GM18507 (cell line): ENCODE data around the gene ALDH1L2.
"Not testable (repeated sequence)": the region's sequence is repeated elsewhere in the genome, so short reads cannot be mapped to it uniquely, and the experiment has no call there.

Experiments
- DNase-seq: peaks from one replicate; pipeline ENCODE4 v3.0.0; 2011; ENCODE audit warnings: low read depth; ENCODE audit not compliant: insufficient read length; ENCODE audit errors: extremely low spot score
- FAIRE-seq: peaks from 2 replicates; lab custom pipeline; 2011; peaks lifted over from hg19 to GRCh38; lab: Jason Lieb, UNC

Gene ALDH1L2

GRCh38 chr12:104994336-104994735, 89.9 kb downstream of the ALDH1L2 start:
- FAIRE-seq = no peak
- DNase-seq = no peak

DNA sequence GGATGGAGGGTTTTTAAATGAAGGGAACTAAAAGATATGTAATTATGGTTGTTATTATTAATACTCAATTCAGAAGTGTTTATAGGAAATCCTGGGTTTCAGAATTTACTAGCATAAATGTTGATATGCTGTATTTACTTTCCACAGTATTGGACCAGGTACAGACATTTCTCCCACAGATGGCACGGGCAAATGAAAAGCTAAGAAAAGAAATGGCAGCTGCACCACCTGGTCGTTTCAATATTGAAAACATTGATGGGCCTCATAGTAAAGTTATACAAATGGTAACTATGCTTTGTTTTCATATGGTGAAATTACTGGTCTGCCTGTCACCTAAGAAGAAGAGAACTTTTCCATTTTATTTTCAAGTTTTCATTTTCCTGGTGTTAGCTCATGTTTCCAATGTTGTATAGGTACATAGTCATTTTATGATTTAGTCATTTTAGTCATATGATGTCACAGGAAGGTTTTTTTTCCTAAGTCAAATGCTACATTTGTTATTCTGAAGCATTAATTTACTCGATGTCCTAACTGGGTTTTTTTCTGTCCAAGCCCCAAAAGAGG, 92.6 kb downstream of the ALDH1L2 start:
- FAIRE-seq (no peak), DNase-seq (no peak)

DNA sequence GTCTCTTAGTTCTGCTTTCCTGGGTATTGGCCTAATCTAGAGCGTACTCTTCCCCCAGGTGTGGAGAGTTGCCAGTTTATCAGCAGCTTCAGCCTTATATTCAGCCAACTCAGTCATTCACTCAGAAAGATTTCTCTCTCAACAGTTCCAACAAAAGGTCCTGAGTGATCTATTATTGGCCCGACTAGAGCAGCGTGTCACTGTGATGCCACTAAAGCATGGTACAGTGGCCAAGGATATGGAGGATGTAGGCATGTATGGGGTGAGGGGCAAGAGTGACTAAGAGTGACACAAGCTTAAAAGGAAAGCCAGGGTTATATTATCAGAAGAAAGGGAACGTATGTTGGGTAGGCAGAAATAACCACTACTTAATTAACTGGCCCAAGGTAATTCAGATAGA, 93.3 kb downstream of the ALDH1L2 start:
- DNase-seq (no peak), FAIRE-seq (no peak)

- FAIRE-seq = peak; percentile 93
These were observed 98.0 kb downstream of the ALDH1L2 start, which contains the start of gene NOPCHAP1 for GRCh38 chr12:104986022-104986941. Gene NOPCHAP1, plus strand, starts transcription at chr12:104986316. Its CDS starts 37 bp downstream, at chr12:104986353.

DNA sequence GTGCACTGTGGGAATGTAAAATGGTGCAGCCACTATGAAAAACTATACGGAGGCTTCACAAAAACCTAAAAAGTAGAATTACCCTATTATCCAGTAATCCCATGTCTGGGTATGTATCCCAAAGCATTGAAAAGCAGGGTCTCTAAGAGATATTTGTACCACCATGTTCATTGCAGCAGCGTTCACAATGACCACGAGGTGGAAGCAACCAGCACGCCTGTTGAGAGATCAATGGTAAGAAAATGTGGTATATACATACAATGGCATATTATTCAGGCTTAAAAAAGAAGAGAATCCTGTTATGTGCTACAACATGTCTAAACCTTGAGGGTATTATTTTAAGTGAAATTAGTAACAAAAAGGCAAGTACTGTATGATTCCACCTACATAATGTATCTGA, 99.1 kb downstream of the ALDH1L2 start:
- no peak for FAIRE-seq
- no peak for DNase-seq

More at GRCh38 chr12:104986022-104986941, 98.0 kb downstream of the ALDH1L2 start, which contains the start of gene NOPCHAP1:
- peak; percentile 80 for DNase-seq

DNA sequence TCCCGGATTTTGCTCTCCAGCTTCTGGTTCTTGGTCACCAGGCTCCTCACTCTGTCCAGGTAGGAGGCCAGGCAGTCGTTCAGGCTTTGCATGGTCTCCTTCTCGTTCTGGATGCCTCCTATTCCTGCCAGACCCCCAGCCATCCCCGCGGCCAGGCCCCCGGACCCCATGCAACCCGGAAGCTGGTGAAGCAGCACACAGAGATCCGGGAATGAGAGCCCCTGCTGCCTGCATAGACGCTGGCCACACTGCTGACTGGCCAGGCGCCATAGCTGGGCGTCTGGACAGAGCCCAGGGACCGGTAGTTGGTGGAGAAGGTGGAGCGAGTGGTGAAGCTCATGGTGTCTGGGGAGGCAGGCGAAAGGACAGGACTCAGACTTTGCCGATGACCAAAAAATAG, 106.6 kb downstream of the ALDH1L2 start:
- not testable (repeated sequence) for FAIRE-seq

DNA sequence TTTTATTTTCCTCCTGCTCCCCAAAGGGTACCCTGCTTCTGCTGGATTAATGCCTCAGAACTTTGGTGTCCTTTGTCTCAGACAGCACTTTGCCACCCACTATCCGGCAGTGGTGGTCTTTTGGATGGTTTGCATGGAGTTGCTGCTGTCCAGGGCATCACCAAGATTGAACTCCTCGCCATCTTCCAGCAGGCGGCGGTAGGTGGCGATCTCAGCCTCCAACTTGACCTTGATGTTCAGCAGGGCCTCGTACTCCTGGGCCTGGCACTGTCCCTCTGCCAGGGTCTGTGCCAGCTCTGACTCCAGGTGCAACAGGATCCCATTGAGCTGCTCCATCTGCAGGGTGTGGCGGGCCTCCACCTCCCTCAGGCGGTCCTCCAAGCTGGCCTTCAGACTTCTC, 107.6 kb downstream of the ALDH1L2 start:
- FAIRE-seq (no peak), DNase-seq (no peak)

More for the DNA sequence above, 106.6 kb downstream of the ALDH1L2 start:
- not testable (repeated sequence) for DNase-seq

- DNase-seq = no peak
- FAIRE-seq = no peak
These were observed 108.5 kb downstream of the ALDH1L2 start for GRCh38 chr12:104975587-104976343.

DNA sequence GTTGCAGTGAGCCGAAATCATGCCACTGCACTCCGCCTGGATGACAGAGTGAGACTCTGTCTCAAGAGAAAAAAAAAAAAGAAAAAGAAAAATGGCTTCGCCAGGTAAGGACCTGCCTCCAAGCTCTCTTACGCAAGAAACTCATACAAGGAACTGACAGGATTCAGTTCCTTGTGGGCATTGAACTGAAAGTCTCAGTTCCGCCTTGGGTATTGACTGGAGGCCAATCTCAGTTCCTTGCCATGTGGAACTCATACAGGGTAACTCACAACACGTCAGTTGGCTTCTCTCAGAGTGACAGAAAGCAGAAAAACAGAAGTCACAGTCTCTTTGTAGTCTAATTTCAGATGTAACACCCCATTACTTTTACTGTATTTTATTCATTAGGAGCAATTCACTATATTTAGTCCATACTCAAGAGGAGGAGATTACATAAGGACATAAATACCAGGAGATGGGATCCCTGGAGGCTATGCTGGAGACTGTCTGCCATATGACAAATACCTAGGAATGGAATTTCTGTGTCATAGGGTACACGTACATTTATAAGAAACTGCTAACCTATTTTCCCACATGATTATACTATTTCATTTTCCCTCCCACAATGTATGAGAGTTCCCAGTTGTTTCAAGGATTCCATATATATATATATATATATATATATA, 109.5 kb downstream of the ALDH1L2 start:
- peak; percentile 96 for FAIRE-seq
- peak; percentile 28 for DNase-seq

DNA sequence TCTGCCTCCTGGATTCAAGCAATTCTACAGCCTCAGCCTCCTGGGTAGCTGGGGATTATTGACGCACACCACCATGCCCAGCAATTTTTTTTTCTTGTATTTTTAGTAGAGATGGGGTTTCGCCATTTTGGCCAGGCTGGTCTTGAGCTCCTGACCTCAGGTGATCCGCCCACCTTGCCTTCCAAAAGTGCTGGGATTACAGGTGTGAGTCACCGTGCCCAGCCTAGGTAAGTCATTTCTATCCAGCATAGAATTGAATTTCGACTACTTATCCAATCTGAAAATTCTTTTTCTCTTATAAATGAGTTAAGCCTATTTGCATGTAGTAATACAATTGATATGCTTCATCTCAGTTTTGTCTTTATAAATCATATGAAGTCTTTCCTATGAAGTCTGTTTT, 111.0 kb downstream of the ALDH1L2 start:
- no peak for DNase-seq
- FAIRE-seq = no peak

- no peak for FAIRE-seq
These were observed 113.0 kb downstream of the ALDH1L2 start for GRCh38 chr12:104971306-104971705.

More at GRCh38 chr12:104971306-104971705, 113.0 kb downstream of the ALDH1L2 start:
- DNase-seq = no peak
